ENCODE results near the gene SMCHD1.

- TF ChIP-seq RNF2 (IDR thresholded peaks at IDR 0.05; ENCODE audit: borderline replicate concordance, low read depth) (no peak), EP300 (IDR thresholded peaks at IDR 0.05) (no peak)
These were observed 196.2 kb downstream of the SMCHD1 start for GRCh38 chr18:2851771-2852170.

Data from A549 (cell line).